GM12891 (cell line): ENCODE results near the gene CACNA1I.

ENCODE experiments used
- PAX5 ChIP-seq: IDR thresholded peaks from 2 replicates; pipeline ENCODE4 v1.6.1; 2011; ENCODE audit warnings: low read length, moderate library complexity, mild to moderate bottlenecking; ENCODE audit not compliant: insufficient read depth, severe bottlenecking
- POLR2A ChIP-seq: IDR thresholded peaks from 2 replicates; pipeline ENCODE4 v1.6.1; 2011; ENCODE audit warnings: low read depth, low read length, control low read depth
- POLR2AphosphoS5 ChIP-seq: IDR thresholded peaks from 2 replicates; pipeline ENCODE4 v1.6.1; 2011; ENCODE audit warnings: low read depth, low read length, control low read depth
- POU2F2 ChIP-seq: IDR thresholded peaks from 2 replicates; pipeline ENCODE4 v1.6.1; 2011; ENCODE audit warnings: low read depth, mild to moderate bottlenecking, control low read depth, low read length, moderate library complexity
- SPI1 ChIP-seq: IDR thresholded peaks from 2 replicates; pipeline ENCODE4 v1.6.1; 2011; ENCODE audit warnings: low read depth, low read length, control low read depth
- TAF1 ChIP-seq: IDR thresholded peaks from 2 replicates; pipeline ENCODE4 v1.6.1; 2011; ENCODE audit warnings: low read depth, low read length, control low read depth

GRCh38 chr22:39705386-39705785 is 134.8 kb downstream of the CACNA1I start:
- TF ChIP-seq POLR2A: no peak
- TF ChIP-seq TAF1: no peak
- TF ChIP-seq POLR2AphosphoS5: no peak
- TF ChIP-seq SPI1: no peak
- no peak for TF ChIP-seq PAX5
- no peak for TF ChIP-seq POU2F2
